SK-N-SH (cell line): ENCODE results near the gene DLX1. TPM values are rescaled to one million over a fixed set of nuclear protein-coding genes. Genes with fewer than 3 reads are reported as not detected.
A peak's percentile ranks its signal among the peaks of the same experiment; 100 is the strongest.

Experiments used
- CTCF ChIA-PET: fragments of 300-600, 350-600 bp; formaldehyde crosslinking; extraction: SDS; loops from one replicate; lab custom pipeline; 2021; lab: Yijun Ruan, JAX
- POLR2A ChIA-PET: fragments of 350-600 bp; sonication (Branson Sonifier 250); formaldehyde crosslinking; extraction: SDS; loops from one replicate; lab custom pipeline; 2020; ENCODE audit warnings: antibody characterized with exemption, inconsistent platforms; lab: Yijun Ruan, JAX
- DNase-seq: peaks from one replicate; pipeline ENCODE4 v3.0.0; 2012
- H2AFZ ChIP-seq: fragments of 200-600 bp; sonication (generic); 2 replicates; pipeline ENCODE4 v1.8.1; 2016; ENCODE audit warnings: antibody characterized with exemption, mild to moderate bottlenecking, low read depth
- H3F3A ChIP-seq: fragments of 200-600 bp; sonication (generic); replicated peaks from 2 replicates; pipeline ENCODE3; 2016; ENCODE audit warnings: antibody characterized with exemption, mild to moderate bottlenecking; ENCODE audit not compliant: insufficient read depth
- H3K27ac ChIP-seq, 2 experiments: fragments of 200-500 bp in 1 of 2; fragments of 200-600 bp in 1 of 2; sonication (Bioruptor generic) in 1 of 2; sonication (generic), shearing (Covaris generic) in 1 of 2; 2 replicates each; pipeline versions ENCODE4 v1.5.1 to v1.6.1; 2014 to 2016; ENCODE audit warnings: low read depth in 2 of 2, inconsistent platforms in 1 of 2, low read length in 1 of 2, mild to moderate bottlenecking in 1 of 2, mixed read lengths in 1 of 2
- H3K27me3 ChIP-seq: fragments of 200-600 bp; sonication (generic), shearing (Covaris generic); 2 replicates; pipeline ENCODE4 v1.6.1; 2016; ENCODE audit warnings: mixed run types; ENCODE audit not compliant: insufficient read depth
- H3K36me3 ChIP-seq, 2 experiments: fragments of 200-500 bp in 1 of 2; fragments of 200-600 bp in 1 of 2; sonication (Bioruptor generic) in 1 of 2; sonication (generic) in 1 of 2; replicated peaks in 1 of 2; 2 replicates each; pipeline versions ENCODE3 to v1.5.1; 2014 to 2016; ENCODE audit warnings: low read length in 1 of 2, mild to moderate bottlenecking in 1 of 2; ENCODE audit not compliant: insufficient read depth in 2 of 2, control insufficient read depth in 1 of 2
- H3K4me1 ChIP-seq, 2 experiments: fragments of 200-500 bp in 1 of 2; fragments of 200-600 bp in 1 of 2; sonication (Bioruptor generic) in 1 of 2; sonication (generic), shearing (Covaris generic) in 1 of 2; 2 replicates each; pipeline versions ENCODE4 v1.5.1 to v1.6.1; 2014 to 2016; ENCODE audit warnings: low read depth in 1 of 2, low read length in 1 of 2, mixed run types in 1 of 2; ENCODE audit not compliant: insufficient read depth in 2 of 2, control insufficient read depth in 1 of 2
- H3K4me2 ChIP-seq: fragments of 200-600 bp; sonication (generic), shearing (Covaris generic); 2 replicates; pipeline ENCODE4 v1.6.1; 2017; ENCODE audit warnings: mixed run types
- H3K4me3 ChIP-seq, 2 experiments: fragments of 200-500 bp in 1 of 2; fragments of 200-600 bp in 1 of 2; sonication (Bioruptor generic) in 1 of 2; sonication (generic), shearing (Covaris generic) in 1 of 2; 2 replicates each; pipeline versions ENCODE4 v1.5.1 to v1.8.1; 2014 to 2016; ENCODE audit warnings: low read depth in 2 of 2, inconsistent platforms in 1 of 2, low read length in 1 of 2, mild to moderate bottlenecking in 1 of 2, mixed read lengths in 1 of 2, moderate library complexity in 1 of 2
- H3K79me2 ChIP-seq: fragments of 200-600 bp; sonication (generic); 2 replicates; pipeline ENCODE4 v1.8.1; 2017; ENCODE audit warnings: mild to moderate bottlenecking; ENCODE audit not compliant: insufficient read depth
- H3K9ac ChIP-seq: fragments of 200-600 bp; sonication (generic); 2 replicates; pipeline ENCODE4 v1.6.1; 2017; ENCODE audit warnings: mixed run types
- H3K9me2 ChIP-seq: fragments of 200-600 bp; sonication (generic); 2 replicates; pipeline ENCODE4 v1.6.1; 2017; ENCODE audit warnings: mixed run types
- H3K9me3 ChIP-seq: fragments of 200-600 bp; sonication (generic); 2 replicates; pipeline ENCODE4 v1.6.1; 2017; ENCODE audit warnings: mixed run types, mild to moderate bottlenecking, moderate library complexity
- H4K20me1 ChIP-seq: fragments of 200-600 bp; sonication (generic); 2 replicates; pipeline ENCODE4 v1.6.1; 2017; ENCODE audit warnings: mild to moderate bottlenecking, mixed run types; ENCODE audit not compliant: insufficient read depth
- CHD2 ChIP-seq: fragments of 150-350 bp; IDR thresholded peaks from 2 replicates; pipeline ENCODE4 v1.6.1; 2018; ENCODE audit warnings: low read length; ENCODE audit not compliant: partially characterized antibody
- EP300 ChIP-seq, 2 experiments: IDR thresholded peaks; 2 replicates each; pipeline versions ENCODE4 v1.4.0 to v1.6.1; 2012; ENCODE audit warnings: borderline replicate concordance in 1 of 2, low read depth in 1 of 2, low read length in 1 of 2
- EZH2phosphoT487 ChIP-seq: fragments of 200-600 bp; sonication (generic); IDR thresholded peaks from 2 replicates; pipeline ENCODE4 v1.6.1; 2017; ENCODE audit warnings: low read depth, mixed run types, mild to moderate bottlenecking, antibody characterized with exemption, moderate library complexity, borderline replicate concordance
- FOSL2 ChIP-seq: IDR thresholded peaks from 2 replicates; pipeline ENCODE4 v1.4.0; 2012; ENCODE audit warnings: low read depth, mild to moderate bottlenecking, moderate library complexity, borderline replicate concordance
- FOXM1 ChIP-seq: IDR thresholded peaks from 2 replicates; pipeline ENCODE4 v1.4.0; 2012; ENCODE audit warnings: low read depth, mild to moderate bottlenecking
- GABPA ChIP-seq: IDR thresholded peaks from 2 replicates; pipeline ENCODE4 v1.4.0; 2012; ENCODE audit warnings: low read depth, mild to moderate bottlenecking
- NFIC ChIP-seq: IDR thresholded peaks from 2 replicates; pipeline ENCODE4 v1.4.0; 2012; ENCODE audit warnings: borderline replicate concordance
- NRF1 ChIP-seq: IDR thresholded peaks from 2 replicates; pipeline ENCODE4 v1.6.1; 2012; ENCODE audit warnings: low read depth, mild to moderate bottlenecking, low read length
- POLR2AphosphoS5 ChIP-seq: IDR thresholded peaks from 2 replicates; pipeline ENCODE4 v1.6.1; 2012; ENCODE audit warnings: low read depth, low read length
- RCOR1 ChIP-seq: fragments of 150-350 bp; IDR thresholded peaks from 2 replicates; pipeline ENCODE4 v1.6.1; 2017; ENCODE audit warnings: antibody characterized with exemption, low read length
- RFX5 ChIP-seq: IDR thresholded peaks from 2 replicates; pipeline ENCODE4 v1.6.1; 2012; ENCODE audit warnings: mild to moderate bottlenecking, improper control_type of control experiment, low read length
- RXRA ChIP-seq: IDR thresholded peaks from 2 replicates; pipeline ENCODE4 v1.4.0; 2012; ENCODE audit warnings: low read depth, mild to moderate bottlenecking, borderline replicate concordance
- SMC3 ChIP-seq: IDR thresholded peaks from 2 replicates; pipeline ENCODE4 v1.6.1; 2012; ENCODE audit warnings: low read depth, low read length, improper control_type of control experiment
- TAF1 ChIP-seq: IDR thresholded peaks from 2 replicates; pipeline ENCODE4 v1.6.1; 2012; ENCODE audit warnings: low read depth, mild to moderate bottlenecking, low read length, moderate library complexity, borderline replicate concordance
- TCF12 ChIP-seq: IDR thresholded peaks from 2 replicates; pipeline ENCODE4 v1.4.0; 2012
- TEAD4 ChIP-seq: IDR thresholded peaks from 2 replicates; pipeline ENCODE4 v1.4.0; 2012; ENCODE audit warnings: mild to moderate bottlenecking, borderline replicate concordance; ENCODE audit not compliant: insufficient read depth
- YY1 ChIP-seq: IDR thresholded peaks from 2 replicates; pipeline ENCODE4 v1.4.0; 2012; ENCODE audit warnings: low read depth, mild to moderate bottlenecking
- WGBS: methylation state at CpG from one replicate; pipeline ENCODE4 v1.1.6; 2017; ENCODE audit warnings: low lambda C conversion rate; 5-methylcytosine and 5-hydroxymethylcytosine counted together
- polyA plus RNA-seq, 3 experiments: library from polyadenylated mRNA; depleted of rRNA; stranded (reverse); fragments of >200 nt; gene quantifications; 2 replicates each; pipeline ENCODE4 v1.2.3, GENCODE V29; 2012
- TF ChIP-seq, protein P1 (sequence below): fragments of 200-600 bp; sonication (generic); IDR thresholded peaks from 2 replicates; pipeline ENCODE4 v1.6.1; 2017; ENCODE audit warnings: antibody characterized with exemption, mild to moderate bottlenecking, moderate library complexity
- TF ChIP-seq, protein P2 (sequence below): IDR thresholded peaks from 2 replicates; pipeline ENCODE4 v1.6.1; 2012; ENCODE audit warnings: mild to moderate bottlenecking, low read depth, low read length, moderate library complexity
- TF ChIP-seq, protein P3 (sequence below): IDR thresholded peaks from 2 replicates; pipeline ENCODE4; 2012

Gene DLX1
- polyA plus RNA-seq, 1 of the 3 experiments (the other 2 are of a cell fraction) = 0.07 TPM

DNA sequence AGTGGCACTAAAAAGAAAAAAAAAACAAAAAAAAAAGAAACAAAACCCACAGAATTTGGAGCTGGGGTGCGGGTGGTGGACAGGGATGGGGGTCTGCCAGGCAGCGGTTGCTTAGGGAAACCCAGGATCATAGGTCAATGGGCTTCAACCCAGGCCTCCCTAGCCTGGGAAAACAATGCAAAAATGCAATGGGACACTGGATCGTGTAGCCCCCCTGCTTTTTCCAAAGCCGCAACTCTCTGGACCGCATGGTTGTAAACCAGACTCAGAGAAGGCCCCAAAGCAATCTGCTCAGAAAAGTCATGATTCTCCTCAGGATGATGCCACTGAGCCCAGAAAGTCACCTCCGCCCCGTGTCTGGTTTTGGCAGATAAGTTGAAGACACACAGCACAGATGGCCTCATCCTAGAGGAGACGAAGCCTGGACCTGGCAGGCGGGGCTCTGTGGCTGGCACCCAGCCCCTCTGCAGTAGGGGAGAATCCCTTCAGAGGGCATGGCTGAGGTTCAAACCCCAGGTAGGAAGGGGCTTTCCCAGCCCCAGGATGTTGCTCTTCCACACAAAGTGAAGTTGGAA is 12.3 kb downstream of the DLX1 start:
- Histone ChIP-seq H3K9me2 (no peaks in the 10 kb centered on the region), H2AFZ (peak overlapping the region; percentile 64; the same call in 1 of the 2 replicates), H3K27me3 (peaks cover 62% of the 10 kb centered on the region), H3K79me2 (no peaks in the 10 kb centered on the region), H3K36me3 (no peaks in the 10 kb centered on the region), H4K20me1 (0 out of 2 replicates have a peak, but pooled peaks cover 13% of the 10 kb centered on the region), H3K4me1 (peaks cover 22 to 32% of the 10 kb centered on the region in 2 experiments), H3K9me3 (no peaks in the 10 kb centered on the region), H3K4me2 (peak overlapping the region; percentile 90), H3K27ac (no peak overlapping the region), H3K4me3 (no peak overlapping the region), H3K9ac (no peak overlapping the region), H3F3A (peaks cover 24% of the 10 kb centered on the region)
- peak; percentile 53 for DNase-seq
- WGBS = 56% methylated on average over 4 of the region's 9 CpGs
- ChIA-PET POLR2A (no interaction called here), CTCF (interaction anchor here (1.5 kb wide), 2 partner anchors 11 to 16 kb away, joined by 5 to 9 read pairs; partner anchors contain the start of gene DLX1)
- no peak for TF ChIP-seq NRF1
- TF ChIP-seq NFIC = no peak
- TF ChIP-seq POLR2AphosphoS5 = no peak
- no peak for TF ChIP-seq FOXM1
- TF ChIP-seq FOSL2 = no peak
- TF ChIP-seq, protein P1, sequence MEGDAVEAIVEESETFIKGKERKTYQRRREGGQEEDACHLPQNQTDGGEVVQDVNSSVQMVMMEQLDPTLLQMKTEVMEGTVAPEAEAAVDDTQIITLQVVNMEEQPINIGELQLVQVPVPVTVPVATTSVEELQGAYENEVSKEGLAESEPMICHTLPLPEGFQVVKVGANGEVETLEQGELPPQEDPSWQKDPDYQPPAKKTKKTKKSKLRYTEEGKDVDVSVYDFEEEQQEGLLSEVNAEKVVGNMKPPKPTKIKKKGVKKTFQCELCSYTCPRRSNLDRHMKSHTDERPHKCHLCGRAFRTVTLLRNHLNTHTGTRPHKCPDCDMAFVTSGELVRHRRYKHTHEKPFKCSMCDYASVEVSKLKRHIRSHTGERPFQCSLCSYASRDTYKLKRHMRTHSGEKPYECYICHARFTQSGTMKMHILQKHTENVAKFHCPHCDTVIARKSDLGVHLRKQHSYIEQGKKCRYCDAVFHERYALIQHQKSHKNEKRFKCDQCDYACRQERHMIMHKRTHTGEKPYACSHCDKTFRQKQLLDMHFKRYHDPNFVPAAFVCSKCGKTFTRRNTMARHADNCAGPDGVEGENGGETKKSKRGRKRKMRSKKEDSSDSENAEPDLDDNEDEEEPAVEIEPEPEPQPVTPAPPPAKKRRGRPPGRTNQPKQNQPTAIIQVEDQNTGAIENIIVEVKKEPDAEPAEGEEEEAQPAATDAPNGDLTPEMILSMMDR = no peak
- TF ChIP-seq RCOR1 = no peak
- TF ChIP-seq TAF1 = no peak
- TF ChIP-seq, protein P2, sequence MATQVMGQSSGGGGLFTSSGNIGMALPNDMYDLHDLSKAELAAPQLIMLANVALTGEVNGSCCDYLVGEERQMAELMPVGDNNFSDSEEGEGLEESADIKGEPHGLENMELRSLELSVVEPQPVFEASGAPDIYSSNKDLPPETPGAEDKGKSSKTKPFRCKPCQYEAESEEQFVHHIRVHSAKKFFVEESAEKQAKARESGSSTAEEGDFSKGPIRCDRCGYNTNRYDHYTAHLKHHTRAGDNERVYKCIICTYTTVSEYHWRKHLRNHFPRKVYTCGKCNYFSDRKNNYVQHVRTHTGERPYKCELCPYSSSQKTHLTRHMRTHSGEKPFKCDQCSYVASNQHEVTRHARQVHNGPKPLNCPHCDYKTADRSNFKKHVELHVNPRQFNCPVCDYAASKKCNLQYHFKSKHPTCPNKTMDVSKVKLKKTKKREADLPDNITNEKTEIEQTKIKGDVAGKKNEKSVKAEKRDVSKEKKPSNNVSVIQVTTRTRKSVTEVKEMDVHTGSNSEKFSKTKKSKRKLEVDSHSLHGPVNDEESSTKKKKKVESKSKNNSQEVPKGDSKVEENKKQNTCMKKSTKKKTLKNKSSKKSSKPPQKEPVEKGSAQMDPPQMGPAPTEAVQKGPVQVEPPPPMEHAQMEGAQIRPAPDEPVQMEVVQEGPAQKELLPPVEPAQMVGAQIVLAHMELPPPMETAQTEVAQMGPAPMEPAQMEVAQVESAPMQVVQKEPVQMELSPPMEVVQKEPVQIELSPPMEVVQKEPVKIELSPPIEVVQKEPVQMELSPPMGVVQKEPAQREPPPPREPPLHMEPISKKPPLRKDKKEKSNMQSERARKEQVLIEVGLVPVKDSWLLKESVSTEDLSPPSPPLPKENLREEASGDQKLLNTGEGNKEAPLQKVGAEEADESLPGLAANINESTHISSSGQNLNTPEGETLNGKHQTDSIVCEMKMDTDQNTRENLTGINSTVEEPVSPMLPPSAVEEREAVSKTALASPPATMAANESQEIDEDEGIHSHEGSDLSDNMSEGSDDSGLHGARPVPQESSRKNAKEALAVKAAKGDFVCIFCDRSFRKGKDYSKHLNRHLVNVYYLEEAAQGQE = no peak
- TF ChIP-seq TCF12 = no peak
- no peak for TF ChIP-seq RFX5
- TF ChIP-seq TEAD4 = no peak
- TF ChIP-seq EP300 (IDR thresholded peaks at IDR 0.05; ENCODE audit: borderline replicate concordance in 1 of 2, low read depth in 1 of 2, low read length in 1 of 2) = no peak
- TF ChIP-seq GABPA = no peak
- TF ChIP-seq RXRA = no peak
- no peak for TF ChIP-seq YY1
- TF ChIP-seq, protein P3, sequence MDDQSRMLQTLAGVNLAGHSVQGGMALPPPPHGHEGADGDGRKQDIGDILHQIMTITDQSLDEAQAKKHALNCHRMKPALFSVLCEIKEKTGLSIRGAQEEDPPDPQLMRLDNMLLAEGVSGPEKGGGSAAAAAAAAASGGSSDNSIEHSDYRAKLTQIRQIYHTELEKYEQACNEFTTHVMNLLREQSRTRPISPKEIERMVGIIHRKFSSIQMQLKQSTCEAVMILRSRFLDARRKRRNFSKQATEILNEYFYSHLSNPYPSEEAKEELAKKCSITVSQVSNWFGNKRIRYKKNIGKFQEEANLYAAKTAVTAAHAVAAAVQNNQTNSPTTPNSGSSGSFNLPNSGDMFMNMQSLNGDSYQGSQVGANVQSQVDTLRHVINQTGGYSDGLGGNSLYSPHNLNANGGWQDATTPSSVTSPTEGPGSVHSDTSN = no peak
- no peak for TF ChIP-seq EZH2phosphoT487
- TF ChIP-seq SMC3 = no peak
- TF ChIP-seq CHD2 = no peak
